Measurements from ENCODE around the gene ATXN7L3B. TPM values are rescaled to one million over a fixed set of nuclear protein-coding genes. Genes with fewer than 3 reads are reported as not detected.

Gene ATXN7L3B
- 10 to 100 TPM in 3 of 4 donors, 1 to 10 TPM in 1; 5.9 to 78.2 (median 23.0) TPM for total RNA-seq

GRCh38 chr12:74537707-74538385 is at the start of gene ATXN7L3B:
Gene ATXN7L3B, plus strand, starts transcription at chr12:74537835. Its CDS starts 278 bp downstream, at chr12:74538113.
- Histone ChIP-seq H3K36me3 (no peaks in the 10 kb centered on the region), H3K4me3 (peak within 1 kb of the TSS; percentile 67 to 83), H3K27me3 (no peaks in the 10 kb centered on the region), H3K4me1 (peaks cover 0 to 4% of the 10 kb centered on the region in 2 donors), H3K9me3 (no peaks in the 10 kb centered on the region), H3K27ac (peak within 1 kb of the TSS; percentile 93 to 94)
- TF ChIP-seq POLR2A (IDR thresholded peaks at IDR 0.05) = peak; percentile 55 to 75
- TF ChIP-seq CTCF (IDR thresholded peaks at IDR 0.05) = peak in 2 of 4 experiments; percentile 10 to 26
- intact Hi-C loops (cut with DNase I; ENCODE audit: low total_unique reads) = no loop called here
- DNase-seq = peak; percentile 90 to 95

GRCh38 chr12:74488134-74488533 is 49.5 kb upstream of the ATXN7L3B start:
- TF ChIP-seq CTCF (IDR thresholded peaks at IDR 0.05) (no peak), POLR2A (IDR thresholded peaks at IDR 0.05) (no peak)
- Histone ChIP-seq H3K9me3 (no peaks in the 10 kb centered on the region), H3K27me3 (no peaks in the 10 kb centered on the region), H3K27ac (no peak overlapping the region), H3K4me1 (no peaks in the 10 kb centered on the region), H3K4me3 (no peak overlapping the region), H3K36me3 (no peaks in the 10 kb centered on the region)
- intact Hi-C loops (cut with DNase I; ENCODE audit: low total_unique reads) = no loop called here
- DNase-seq = no peak

GRCh38 chr12:74489543-74489942 is 48.1 kb upstream of the ATXN7L3B start:
- Histone ChIP-seq H3K36me3 (no peaks in the 10 kb centered on the region), H3K9me3 (no peaks in the 10 kb centered on the region), H3K27ac (no peak overlapping the region), H3K4me3 (no peak overlapping the region), H3K27me3 (no peaks in the 10 kb centered on the region), H3K4me1 (no peaks in the 10 kb centered on the region)
- TF ChIP-seq POLR2A (IDR thresholded peaks at IDR 0.05) (no peak), CTCF (IDR thresholded peaks at IDR 0.05) (no peak)
- intact Hi-C loops (cut with DNase I; ENCODE audit: low total_unique reads) = no loop called here
- no peak for DNase-seq

- Histone ChIP-seq H3K36me3 (no peaks in the 10 kb centered on the region), H3K27ac (no peak overlapping the region), H3K4me1 (no peaks in the 10 kb centered on the region), H3K4me3 (no peak overlapping the region), H3K27me3 (no peaks in the 10 kb centered on the region), H3K9me3 (no peaks in the 10 kb centered on the region)
- DNase-seq = no peak
- no peak for TF ChIP-seq POLR2A (IDR thresholded peaks at IDR 0.05)
- TF ChIP-seq CTCF (IDR thresholded peaks at IDR 0.05) = no peak
- intact Hi-C loops (cut with DNase I; ENCODE audit: low total_unique reads) = no loop called here
Observed at GRCh38 chr12:74490390-74491064, 47.1 kb upstream of the ATXN7L3B start.

- Histone ChIP-seq H3K27me3 (no peaks in the 10 kb centered on the region), H3K4me1 (no peaks in the 10 kb centered on the region), H3K27ac (no peak overlapping the region), H3K4me3 (no peak overlapping the region), H3K9me3 (no peaks in the 10 kb centered on the region), H3K36me3 (no peaks in the 10 kb centered on the region)
- TF ChIP-seq POLR2A (IDR thresholded peaks at IDR 0.05) (no peak), CTCF (IDR thresholded peaks at IDR 0.05) (no peak)
- intact Hi-C loops (cut with DNase I; ENCODE audit: low total_unique reads) = no loop called here
- DNase-seq = no peak
Observed at GRCh38 chr12:74491374-74491773, 46.3 kb upstream of the ATXN7L3B start.
